ENCODE measurements around the gene TULP3.

Gene TULP3

DNA sequence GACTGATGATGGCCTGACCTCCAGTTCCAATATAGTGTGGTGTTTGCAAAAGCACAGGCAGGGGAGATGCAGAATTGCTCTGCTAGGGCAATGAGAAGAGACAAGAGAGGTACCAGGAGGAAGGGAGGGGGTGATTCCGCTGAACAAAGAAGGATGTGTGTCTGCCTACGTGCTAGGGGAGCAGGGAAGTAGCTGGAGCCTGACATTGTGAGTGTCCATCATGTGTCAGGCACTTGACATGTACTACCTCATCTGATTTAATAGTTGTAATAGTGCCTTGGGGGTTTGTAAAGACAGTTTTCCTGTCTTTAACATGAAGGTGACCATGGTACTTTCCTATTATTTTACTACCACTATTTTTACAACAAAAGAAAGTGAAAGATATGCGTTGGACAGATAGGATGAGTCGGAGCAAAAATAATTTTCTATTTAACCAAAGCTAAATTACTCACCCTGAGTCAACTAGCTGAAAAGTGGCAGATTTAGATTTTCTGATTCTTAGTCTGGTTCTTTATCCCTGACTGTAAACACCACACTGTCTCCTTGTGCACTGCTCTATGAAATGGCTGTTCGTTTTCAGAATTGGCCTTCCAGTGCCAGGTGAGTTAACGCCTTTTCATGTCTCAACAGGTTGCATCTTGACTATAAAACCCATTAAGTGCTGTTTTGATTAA is 34.8 kb downstream of the TULP3 start:
- no peak for DNase-seq (ENCODE audit: low read depth in 2 of 2)

DNA sequence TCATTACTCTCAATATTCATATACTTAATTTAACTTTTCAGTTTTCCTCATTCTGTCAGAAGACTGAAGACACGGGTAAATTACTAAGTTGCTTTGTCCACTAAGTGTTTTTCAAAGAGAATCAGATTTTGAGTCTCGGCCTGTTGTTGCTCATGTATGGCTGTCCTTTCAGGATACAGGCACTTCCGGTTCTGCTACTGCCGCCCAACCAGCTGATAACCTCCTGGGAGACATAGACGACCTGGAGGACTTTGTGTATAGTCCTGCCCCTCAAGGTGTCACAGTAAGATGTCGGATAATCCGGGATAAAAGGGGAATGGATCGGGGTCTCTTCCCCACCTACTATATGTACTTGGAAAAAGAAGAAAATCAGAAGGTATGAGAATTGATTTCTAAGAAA is 40.2 kb downstream of the TULP3 start:
- DNase-seq (ENCODE audit: low read depth in 2 of 2), result no peak

DNA sequence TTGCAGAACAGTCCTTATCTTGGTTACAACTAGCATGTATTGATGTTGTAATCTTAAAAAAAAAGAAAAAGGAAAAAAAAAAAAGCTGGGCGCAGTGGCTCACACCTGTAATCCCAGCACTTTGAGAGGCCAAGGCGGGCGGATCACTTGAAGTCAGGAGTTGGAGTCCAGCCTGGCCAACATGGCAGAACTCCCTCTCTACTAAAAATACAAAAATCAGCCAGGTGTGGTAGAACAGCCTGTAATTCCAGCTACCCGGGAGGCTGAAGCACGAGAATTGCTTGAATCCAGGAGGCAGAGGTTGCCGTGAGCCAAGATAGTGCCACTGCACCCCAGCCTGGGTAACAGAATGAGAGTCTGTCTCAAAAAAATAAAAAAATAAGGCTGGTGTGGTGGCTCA is 42.9 kb downstream of the TULP3 start:
- no peak for DNase-seq (ENCODE audit: low read depth in 2 of 2)

GRCh38 chr12:2934371-2934770 is 43.7 kb downstream of the TULP3 start:
- DNase-seq (ENCODE audit: low read depth in 2 of 2), result no peak

DNA sequence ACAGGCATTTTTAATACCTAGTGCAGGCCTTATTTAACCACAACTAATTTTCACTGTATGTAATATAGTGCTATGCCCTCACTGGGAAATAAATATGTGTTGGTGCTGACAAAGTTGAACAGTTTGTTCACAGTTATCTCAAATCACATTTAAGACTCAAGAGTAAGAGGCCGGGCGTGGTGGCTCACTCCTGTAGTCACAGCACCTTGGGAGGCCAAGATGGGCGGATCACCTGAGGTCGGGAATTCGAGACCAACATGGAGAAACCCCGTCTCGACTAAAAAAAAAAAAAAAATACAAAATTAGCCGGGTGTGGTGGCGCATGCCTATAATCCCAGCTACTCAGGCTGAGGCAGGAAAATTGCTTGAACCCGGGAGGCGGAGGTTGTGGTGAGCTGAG is 45.6 kb downstream of the TULP3 start:
- DNase-seq (ENCODE audit: low read depth in 2 of 2), result no peak

- DNase-seq (ENCODE audit: low read depth in 2 of 2), result no peak
Observed at GRCh38 chr12:2937500-2937899, 46.8 kb downstream of the TULP3 start.

DNA sequence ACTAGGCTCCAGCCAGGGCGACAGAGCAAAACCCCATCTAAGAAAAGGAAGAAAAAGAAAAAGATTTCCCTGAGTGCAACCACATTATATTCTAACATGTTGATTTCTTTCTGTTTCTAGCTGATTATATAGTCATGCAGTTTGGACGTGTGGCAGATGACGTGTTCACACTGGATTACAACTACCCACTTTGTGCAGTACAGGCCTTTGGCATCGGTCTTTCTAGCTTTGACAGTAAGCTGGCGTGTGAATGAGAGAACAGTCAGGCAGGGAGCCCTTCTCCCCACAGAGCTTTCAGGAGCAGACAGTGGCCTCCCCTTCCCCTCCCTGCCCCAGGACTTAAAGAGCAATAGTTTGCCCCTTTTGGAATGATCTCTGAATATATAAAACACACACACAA is 48.5 kb downstream of the TULP3 start:
- no peak for DNase-seq (ENCODE audit: low read depth in 2 of 2)

- DNase-seq (ENCODE audit: low read depth in 2 of 2), result no peak
Observed at GRCh38 chr12:2940564-2940963, 49.9 kb downstream of the TULP3 start.

DNA sequence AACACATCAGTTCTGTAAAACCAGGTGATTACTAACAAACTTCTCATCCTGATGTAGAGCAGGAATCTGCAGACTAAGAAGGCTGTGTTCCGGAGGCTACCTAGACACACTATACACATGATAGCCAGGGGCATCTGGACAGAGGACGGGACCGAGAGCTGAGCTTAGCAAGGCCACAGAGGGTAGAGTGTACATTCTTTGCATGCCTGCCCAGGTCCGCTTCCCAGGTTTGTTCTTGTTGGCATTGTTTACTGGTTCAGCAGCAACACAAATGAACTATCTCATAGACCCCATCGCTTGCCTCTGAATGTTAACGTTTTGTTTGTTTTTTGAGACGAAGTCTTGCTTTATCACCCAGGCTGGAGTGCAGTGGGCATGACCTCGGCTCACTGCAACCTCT is 50.8 kb downstream of the TULP3 start:
- DNase-seq (ENCODE audit: low read depth in 2 of 2), result no peak

DNA sequence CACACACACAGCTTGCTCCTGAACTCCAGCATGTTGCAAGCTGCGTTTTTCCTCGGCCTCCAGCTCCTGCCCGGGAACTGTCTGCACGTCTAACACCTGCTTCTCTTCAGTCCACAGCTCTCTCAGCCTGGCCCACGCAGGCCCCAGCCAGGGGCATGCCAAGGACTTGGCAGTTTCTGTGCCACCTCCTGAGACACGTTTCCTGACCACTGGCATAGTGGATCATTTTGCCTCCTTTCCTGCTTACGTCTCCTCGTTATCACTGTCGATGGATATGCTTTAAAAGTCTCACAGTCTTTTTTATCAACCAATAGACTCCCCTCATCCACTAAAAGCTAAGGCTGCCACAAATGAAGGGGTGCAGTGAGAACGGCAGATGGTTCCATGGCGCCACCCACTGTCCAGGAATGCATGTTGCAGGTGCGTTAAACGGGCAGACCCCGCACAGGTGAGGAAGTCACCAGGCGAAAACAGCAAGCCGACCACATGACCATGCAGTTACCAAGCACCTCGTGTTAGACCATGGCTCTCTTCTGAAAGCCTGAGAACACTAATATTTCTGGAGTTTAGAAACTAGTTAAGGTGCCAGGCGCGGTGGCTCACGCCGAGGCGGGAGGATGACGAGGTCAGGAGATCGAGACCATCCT is 53.8 kb downstream of the TULP3 start:
- peak; percentile 2 to 25 for DNase-seq (ENCODE audit: low read depth in 2 of 2)

DNA sequence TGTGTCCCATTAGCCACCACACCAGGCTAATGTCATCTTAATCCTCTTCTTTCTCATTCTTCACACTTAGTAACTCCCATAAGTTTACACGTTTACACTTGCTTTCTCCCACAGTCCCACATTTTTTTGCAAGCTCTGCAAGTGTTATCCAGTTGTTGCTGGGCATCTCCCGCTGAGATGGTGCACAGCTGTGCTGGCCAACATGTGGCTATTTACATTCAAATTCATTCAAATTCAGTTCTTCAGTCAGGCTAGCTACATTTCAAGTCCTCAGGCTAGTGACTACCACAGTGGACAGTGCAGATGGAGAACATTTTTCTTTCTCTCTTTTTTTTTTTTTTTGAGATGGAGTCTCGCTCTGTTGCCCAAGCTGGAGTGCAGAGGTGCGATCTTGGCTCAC is 58.7 kb downstream of the TULP3 start:
- no peak for DNase-seq (ENCODE audit: low read depth in 2 of 2)

DNA sequence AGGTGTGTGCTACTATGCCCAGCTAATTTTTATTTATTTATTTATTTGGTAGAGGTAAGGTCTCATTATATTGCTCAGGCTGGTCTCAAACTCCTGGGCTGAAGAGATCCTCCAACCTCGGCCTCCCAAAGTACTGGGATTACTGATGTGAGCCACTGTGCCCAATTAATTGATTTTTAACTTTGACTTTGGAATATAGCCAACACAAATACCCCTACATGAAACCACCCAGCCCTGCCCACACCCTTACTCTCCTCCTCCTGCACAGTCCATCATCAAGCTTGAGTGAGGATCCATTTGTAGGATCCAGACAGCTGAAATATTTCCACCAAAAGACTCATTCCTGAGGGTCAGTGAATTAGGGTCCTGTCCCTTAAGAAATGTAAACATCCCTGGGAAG is 65.2 kb downstream of the TULP3 start:
- no peak for DNase-seq (ENCODE audit: low read depth in 2 of 2)

DNA sequence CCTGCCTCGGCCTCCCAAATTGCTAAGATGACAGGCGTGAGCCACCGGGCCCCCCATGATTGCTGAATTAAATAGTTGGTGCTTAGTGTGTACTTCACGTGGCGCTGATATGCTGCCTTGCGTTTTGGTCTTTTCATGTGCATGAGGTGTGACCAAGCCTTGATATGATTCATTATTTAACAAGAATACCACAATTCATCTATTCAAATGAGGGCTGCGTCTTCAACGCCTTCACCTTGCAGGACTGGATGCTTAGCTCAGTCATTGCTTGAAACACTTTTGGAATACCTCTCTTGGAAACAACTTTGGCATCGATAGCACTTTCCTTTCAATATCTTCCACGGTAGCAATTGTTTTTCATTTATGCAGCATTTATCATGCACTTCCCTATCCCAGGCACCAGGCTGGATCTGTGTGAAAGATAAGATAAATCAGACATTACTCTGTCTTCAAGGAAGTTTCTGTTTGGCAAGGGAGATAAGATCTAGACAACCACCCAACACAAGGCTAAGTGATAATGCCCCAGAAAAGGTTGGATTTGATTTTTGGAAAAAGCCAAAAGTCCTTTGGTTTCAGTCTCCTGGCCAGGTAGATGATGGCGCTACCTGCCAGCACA is 67.2 kb downstream of the TULP3 start:
- DNase-seq (ENCODE audit: low read depth in 2 of 2), result no peak

DNA sequence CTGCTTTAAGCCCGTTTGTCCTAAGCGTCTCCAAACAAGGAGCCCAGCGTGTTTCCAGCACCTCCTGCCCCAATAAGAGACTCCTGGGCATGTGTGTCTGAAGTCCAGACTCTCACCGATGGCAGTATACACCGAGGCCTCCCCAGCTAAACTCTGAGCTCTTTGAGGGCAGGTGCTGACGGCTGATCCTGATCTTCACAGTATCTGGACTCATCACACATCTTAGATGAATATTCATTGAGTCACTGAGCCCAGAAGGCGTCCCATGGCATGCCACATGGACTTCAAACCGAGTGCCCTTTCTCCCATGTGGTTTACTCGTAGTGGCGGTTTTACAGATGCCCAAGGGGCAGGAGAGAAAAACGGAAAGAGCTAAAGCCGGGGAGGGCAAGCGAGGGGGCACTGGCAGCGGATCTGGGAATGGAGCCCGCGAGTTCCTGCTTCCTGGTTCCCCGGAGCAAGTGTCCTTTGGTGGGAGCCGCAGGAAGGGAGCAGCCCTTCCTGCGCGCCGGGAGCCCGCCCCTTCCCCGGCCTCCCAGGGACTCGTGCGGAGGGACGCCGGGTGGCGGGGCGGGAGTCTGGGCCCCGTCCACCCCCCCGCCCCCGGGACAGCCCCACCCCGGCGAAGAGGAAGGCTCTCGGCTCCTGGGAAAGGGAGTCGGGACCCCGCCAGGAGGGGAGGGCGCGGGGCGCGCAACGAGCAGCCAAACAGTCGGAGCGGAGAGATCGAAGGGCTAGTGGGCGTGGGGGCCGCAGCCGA is 67.9 kb downstream of the TULP3 start:
- no peak for DNase-seq (ENCODE audit: low read depth in 2 of 2)

DNA sequence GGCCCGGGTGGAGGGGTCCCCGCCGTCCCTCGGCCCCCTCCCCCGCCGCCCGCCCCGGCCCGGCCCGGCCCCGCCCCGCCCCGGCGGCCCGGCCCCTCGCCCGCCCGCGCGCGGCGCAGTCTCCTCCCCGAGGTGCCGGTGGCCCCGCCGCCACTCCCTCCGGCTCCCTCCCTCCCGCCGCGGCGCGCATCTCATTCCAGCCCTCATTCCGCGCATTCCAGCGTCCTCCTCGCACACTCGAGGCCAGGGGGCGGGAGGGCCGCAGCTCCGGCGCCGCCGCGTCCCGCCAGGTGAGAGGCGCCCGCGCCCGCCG is 68.5 kb downstream of the TULP3 start, which contains the start of gene TEAD4:
Gene TEAD4, plus strand, starts transcription at position 206 of the 313 bp plus-strand sequence.
- no peak for DNase-seq (ENCODE audit: low read depth in 2 of 2)

GRCh38 chr12:2959505-2960389 is 69.1 kb downstream of the TULP3 start:
- DNase-seq (ENCODE audit: low read depth in 2 of 2), result no peak

GRCh38 chr12:2960390-2960956 is 69.8 kb downstream of the TULP3 start:
- DNase-seq (ENCODE audit: low read depth in 2 of 2), result no peak

GRCh38 chr12:2960996-2961616 is 70.4 kb downstream of the TULP3 start:
- DNase-seq (ENCODE audit: low read depth in 2 of 2), result no peak

DNA sequence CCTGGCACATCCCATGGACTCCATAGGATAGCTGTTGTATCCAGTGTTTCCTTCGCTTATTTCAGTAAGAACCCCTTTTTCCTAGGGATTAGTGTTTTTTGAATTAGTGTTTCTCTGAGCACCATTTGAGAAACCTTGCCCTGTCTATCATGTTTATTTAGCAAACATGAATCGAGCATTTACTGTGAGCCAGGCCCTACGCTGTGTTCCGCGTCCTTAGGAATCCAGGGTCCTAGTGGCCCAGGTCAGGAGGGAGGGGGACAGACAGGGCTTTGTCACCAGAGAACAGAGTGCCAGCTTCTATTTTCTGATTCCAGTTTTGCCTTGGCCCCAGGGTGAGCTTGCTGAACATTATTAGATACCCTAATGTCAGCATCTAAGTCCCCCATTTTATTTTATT is 71.0 kb downstream of the TULP3 start:
- no peak for DNase-seq (ENCODE audit: low read depth in 2 of 2)

DNA sequence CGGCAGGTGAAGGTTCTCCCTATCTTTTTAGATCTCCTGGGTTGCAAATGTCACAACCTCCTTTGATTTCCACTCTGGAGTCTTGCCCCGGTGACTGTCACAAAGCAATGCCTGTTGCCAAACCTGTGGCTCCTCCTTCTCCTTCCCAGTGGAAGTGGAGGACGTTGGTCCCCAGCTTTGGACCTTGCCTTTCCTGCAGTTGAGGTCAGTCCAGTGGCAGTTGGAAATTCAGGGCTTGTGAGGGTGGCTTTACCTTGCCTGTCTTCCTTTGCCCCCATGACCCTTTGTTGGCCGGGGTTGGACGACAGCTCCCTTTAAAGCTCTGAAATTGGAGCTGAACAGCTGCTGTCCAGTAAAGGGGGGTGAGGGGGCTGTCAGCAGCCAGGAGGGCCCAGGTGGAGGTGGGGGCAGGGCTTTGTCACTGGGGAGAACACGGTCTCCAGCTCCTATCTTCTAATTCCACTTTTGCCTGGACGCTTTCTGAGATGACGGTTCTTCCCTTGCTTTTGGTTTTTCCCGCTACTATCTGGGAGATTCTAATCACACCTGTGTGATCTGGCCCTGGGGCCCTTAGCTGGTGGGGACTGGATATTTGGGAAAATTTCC is 72.6 kb downstream of the TULP3 start:
- no peak for DNase-seq (ENCODE audit: low read depth in 2 of 2)
